ENCODE data around the gene HSH2D. TPM values are rescaled to one million over a fixed set of nuclear protein-coding genes. Genes with fewer than 3 reads are reported as not detected.

Gene HSH2D
- total and polyA plus RNA-seq, 9 of the 15 experiments (the other 6 are each of a cell fraction or from before 2014, with no cell fraction given): 0.03 to 1.1 (median 0.35) TPM; not detected in 1

DNA sequence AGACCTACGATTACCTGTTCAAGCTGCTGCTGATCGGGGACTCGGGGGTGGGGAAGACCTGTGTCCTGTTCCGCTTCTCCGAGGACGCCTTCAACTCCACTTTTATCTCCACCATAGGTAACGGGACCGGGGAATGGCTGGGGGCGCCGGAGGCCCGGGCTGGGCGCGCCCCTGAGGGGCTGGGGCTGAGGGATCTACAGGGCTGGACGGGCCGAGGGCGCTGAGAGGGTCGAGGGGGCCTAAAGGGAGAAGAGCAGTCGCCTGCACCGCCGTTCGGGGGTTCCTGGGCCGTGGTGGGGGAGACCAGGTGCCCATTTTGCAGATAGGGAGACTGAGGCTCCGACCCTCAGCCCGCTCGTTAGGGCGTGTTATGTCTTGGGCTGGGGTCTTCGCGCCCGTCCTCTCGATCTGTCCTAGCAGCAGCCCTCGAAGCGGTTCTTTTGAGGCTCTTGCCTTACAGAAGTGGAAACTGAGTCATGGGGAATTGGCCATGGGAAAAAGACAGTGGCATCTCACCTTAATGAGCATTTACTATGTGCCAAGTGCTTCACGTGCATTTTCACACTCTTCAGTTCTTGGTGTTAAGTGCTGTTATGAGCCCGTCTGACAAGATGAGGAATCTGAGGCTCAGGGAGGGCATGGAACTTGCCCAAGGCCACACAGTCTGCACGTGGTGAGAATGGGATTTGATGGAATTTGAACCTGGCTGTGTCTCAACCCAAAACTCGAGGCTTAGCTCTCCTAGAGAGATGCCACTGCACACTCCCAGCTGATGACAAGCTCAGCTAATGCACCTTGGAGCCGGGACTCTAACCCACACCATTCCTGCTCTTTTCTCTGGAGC, 31.4 kb upstream of the HSH2D start (continued):
- TF ChIP-seq, protein P1, sequence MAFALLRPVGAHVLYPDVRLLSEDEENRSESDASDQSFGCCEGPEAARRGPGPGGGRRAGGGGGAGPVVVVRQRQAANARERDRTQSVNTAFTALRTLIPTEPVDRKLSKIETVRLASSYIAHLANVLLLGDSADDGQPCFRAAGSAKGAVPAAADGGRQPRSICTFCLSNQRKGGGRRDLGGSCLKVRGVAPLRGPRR (CRISPR knock-in tag; IDR thresholded peaks at IDR 0.05): no peak
- TF ChIP-seq, protein P2, sequence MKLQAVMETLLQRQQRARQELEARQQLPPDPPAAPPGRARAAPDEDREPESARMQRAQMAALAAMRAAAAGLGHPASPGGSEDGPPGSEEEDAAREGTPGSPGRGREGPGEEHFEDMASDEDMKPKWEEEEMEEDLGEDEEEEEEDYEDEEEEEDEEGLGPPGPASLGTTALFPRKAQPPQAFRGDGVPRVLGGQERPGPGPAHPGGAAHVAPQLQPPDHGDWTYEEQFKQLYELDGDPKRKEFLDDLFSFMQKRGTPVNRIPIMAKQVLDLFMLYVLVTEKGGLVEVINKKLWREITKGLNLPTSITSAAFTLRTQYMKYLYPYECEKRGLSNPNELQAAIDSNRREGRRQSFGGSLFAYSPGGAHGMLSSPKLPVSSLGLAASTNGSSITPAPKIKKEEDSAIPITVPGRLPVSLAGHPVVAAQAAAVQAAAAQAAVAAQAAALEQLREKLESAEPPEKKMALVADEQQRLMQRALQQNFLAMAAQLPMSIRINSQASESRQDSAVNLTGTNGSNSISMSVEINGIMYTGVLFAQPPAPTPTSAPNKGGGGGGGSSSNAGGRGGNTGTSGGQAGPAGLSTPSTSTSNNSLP (IDR thresholded peaks at IDR 0.05; ENCODE audit: borderline replicate concordance, low read depth, low read length): no peak
- TF ChIP-seq ZNF589 (CRISPR knock-in tag; IDR thresholded peaks at IDR 0.05; ENCODE audit: low read depth): no peak
- TF ChIP-seq, protein P3, sequence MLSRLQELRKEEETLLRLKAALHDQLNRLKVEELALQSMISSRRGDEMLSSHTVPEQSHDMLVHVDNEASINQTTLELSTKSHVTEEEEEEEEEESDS (CRISPR knock-in tag; IDR thresholded peaks at IDR 0.05): no peak
- TF ChIP-seq ZNF507 (tag; conservative IDR thresholded peaks at IDR 0.05): no peak
- TF ChIP-seq PRMT5 (CRISPR knock-in tag; IDR thresholded peaks at IDR 0.05): no peak
- TF ChIP-seq, protein P4, sequence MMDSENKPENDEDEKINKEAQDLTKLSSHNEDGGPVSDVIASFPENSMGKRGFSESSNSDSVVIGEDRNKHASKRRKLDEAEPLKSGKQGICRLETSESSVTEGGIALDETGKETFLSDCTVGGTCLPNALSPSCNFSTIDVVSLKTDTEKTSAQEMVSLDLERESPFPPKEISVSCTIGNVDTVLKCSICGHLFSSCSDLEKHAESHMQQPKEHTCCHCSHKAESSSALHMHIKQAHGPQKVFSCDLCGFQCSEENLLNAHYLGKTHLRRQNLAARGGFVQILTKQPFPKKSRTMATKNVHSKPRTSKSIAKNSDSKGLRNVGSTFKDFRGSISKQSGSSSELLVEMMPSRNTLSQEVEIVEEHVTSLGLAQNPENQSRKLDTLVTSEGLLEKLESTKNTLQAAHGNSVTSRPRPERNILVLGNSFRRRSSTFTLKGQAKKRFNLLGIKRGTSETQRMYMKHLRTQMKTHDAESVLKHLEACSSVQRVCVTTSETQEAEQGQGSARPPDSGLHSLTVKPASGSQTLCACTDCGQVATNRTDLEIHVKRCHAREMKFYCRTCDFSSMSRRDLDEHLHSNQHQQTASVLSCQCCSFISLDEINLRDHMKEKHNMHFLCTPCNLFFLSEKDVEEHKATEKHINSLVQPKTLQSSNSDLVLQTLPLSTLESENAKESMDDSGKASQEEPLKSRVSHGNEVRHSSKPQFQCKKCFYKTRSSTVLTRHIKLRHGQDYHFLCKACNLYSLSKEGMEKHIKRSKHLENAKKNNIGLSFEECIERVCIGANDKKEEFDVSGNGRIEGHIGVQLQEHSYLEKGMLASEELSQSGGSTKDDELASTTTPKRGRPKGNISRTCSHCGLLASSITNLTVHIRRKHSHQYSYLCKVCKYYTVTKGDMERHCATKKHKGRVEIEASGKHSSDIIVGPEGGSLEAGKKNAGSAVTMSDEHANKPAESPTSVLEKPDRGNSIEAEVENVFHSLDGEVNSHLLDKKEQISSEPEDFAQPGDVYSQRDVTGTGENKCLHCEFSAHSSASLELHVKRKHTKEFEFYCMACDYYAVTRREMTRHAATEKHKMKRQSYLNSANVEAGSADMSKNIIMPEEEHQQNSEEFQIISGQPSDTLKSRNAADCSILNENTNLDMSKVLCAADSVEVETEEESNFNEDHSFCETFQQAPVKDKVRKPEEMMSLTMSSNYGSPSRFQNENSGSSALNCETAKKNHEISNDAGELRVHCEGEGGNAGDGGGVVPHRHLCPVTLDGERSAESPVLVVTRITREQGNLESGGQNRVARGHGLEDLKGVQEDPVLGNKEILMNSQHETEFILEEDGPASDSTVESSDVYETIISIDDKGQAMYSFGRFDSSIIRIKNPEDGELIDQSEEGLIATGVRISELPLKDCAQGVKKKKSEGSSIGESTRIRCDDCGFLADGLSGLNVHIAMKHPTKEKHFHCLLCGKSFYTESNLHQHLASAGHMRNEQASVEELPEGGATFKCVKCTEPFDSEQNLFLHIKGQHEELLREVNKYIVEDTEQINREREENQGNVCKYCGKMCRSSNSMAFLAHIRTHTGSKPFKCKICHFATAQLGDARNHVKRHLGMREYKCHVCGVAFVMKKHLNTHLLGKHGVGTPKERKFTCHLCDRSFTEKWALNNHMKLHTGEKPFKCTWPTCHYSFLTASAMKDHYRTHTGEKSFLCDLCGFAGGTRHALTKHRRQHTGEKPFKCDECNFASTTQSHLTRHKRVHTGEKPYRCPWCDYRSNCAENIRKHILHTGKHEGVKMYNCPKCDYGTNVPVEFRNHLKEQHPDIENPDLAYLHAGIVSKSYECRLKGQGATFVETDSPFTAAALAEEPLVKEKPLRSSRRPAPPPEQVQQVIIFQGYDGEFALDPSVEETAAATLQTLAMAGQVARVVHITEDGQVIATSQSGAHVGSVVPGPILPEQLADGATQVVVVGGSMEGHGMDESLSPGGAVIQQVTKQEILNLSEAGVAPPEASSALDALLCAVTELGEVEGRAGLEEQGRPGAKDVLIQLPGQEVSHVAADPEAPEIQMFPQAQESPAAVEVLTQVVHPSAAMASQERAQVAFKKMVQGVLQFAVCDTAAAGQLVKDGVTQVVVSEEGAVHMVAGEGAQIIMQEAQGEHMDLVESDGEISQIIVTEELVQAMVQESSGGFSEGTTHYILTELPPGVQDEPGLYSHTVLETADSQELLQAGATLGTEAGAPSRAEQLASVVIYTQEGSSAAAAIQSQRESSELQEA (IDR thresholded peaks at IDR 0.05; ENCODE audit: low read depth): no peak
- TF ChIP-seq, protein P5, sequence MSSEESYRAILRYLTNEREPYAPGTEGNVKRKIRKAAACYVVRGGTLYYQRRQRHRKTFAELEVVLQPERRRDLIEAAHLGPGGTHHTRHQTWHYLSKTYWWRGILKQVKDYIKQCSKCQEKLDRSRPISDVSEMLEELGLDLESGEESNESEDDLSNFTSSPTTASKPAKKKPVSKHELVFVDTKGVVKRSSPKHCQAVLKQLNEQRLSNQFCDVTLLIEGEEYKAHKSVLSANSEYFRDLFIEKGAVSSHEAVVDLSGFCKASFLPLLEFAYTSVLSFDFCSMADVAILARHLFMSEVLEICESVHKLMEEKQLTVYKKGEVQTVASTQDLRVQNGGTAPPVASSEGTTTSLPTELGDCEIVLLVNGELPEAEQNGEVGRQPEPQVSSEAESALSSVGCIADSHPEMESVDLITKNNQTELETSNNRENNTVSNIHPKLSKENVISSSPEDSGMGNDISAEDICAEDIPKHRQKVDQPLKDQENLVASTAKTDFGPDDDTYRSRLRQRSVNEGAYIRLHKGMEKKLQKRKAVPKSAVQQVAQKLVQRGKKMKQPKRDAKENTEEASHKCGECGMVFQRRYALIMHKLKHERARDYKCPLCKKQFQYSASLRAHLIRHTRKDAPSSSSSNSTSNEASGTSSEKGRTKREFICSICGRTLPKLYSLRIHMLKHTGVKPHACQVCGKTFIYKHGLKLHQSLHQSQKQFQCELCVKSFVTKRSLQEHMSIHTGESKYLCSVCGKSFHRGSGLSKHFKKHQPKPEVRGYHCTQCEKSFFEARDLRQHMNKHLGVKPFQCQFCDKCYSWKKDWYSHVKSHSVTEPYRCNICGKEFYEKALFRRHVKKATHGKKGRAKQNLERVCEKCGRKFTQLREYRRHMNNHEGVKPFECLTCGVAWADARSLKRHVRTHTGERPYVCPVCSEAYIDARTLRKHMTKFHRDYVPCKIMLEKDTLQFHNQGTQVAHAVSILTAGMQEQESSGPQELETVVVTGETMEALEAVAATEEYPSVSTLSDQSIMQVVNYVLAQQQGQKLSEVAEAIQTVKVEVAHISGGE (CRISPR knock-in tag; IDR thresholded peaks at IDR 0.05): 0 out of 6 replicates have a peak, but pooled peaks of 2 of the 3 experiments have one; percentile 3 to 4
- TF ChIP-seq MED1 (CRISPR knock-in tag; IDR thresholded peaks at IDR 0.05; ENCODE audit: borderline replicate concordance): no peak
- TF ChIP-seq HNRNPUL1 (IDR thresholded peaks at IDR 0.05; ENCODE audit: low read length): no peak

Data from K562 (cell line).